Caco-2 (cell line): ENCODE results near the gene MEIOSIN. TPM values are rescaled to one million over a fixed set of nuclear protein-coding genes. Genes with fewer than 3 reads are reported as not detected.

ENCODE experiments used
- BruUV-seq: library from RNA; stranded (reverse); fragments of 400-500 nt; replicated peaks from 2 replicates; lab custom pipeline; 2021; lab: Mats Ljungman, UMichigan
- CTCF ChIA-PET: fragments of 300-600 bp; sonication (Branson Sonifier 250); formaldehyde crosslinking; loops from one replicate; lab custom pipeline; 2022; ENCODE audit warnings: antibody characterized with exemption; lab: Charles Lee
- POLR2A ChIA-PET: fragments of 300-600 bp; sonication (Branson Sonifier 250); formaldehyde crosslinking; loops from one replicate; lab custom pipeline; 2022; ENCODE audit warnings: antibody characterized with exemption; lab: Charles Lee
- DNase-seq, 2 experiments: peaks; one replicate each; pipeline versions ENCODE4 v3.0.0 to v3.0.0-alpha.2; 2020 to 2022
- H3K27me3 ChIP-seq: replicated peaks from 2 replicates; pipeline ENCODE4 v1.6.0; 2011; ENCODE audit warnings: low read length; ENCODE audit not compliant: control insufficient read depth, insufficient read depth
- H3K36me3 ChIP-seq: 2 replicates; pipeline ENCODE4 v1.5.1; 2011; ENCODE audit warnings: low read length; ENCODE audit not compliant: control insufficient read depth, insufficient read depth
- H3K4me1 ChIP-seq: fragments of 250-450 bp; sonication (Bioruptor Pico); 2 replicates; pipeline ENCODE4 v1.5.1; 2020; ENCODE audit warnings: mild to moderate bottlenecking
- H3K4me3 ChIP-seq: 2 replicates; pipeline ENCODE4 v1.5.1; 2011; ENCODE audit warnings: low read depth, mild to moderate bottlenecking, control low read depth, low read length
- H3K9me3 ChIP-seq: fragments of 250-450 bp; sonication (Bioruptor Pico); 2 replicates; pipeline ENCODE4 v1.5.1; 2020; ENCODE audit warnings: mild to moderate bottlenecking, moderate library complexity
- H3K27ac Mint-ChIP-seq: one replicate; pipeline ENCODE4 v1.8.0; 2022; ENCODE audit warnings: mixed read lengths; ENCODE audit not compliant: unreplicated experiment
- H3K27me3 Mint-ChIP-seq: one replicate; pipeline ENCODE4 v1.8.0; 2022; ENCODE audit warnings: mixed read lengths; ENCODE audit not compliant: insufficient read depth, unreplicated experiment
- H3K36me3 Mint-ChIP-seq: one replicate; pipeline ENCODE4 v1.8.0; 2022; ENCODE audit warnings: mild to moderate bottlenecking, mixed read lengths; ENCODE audit not compliant: insufficient read depth, unreplicated experiment
- H3K4me1 Mint-ChIP-seq: one replicate; pipeline ENCODE4 v1.8.0; 2022; ENCODE audit warnings: low read depth, mixed read lengths; ENCODE audit not compliant: unreplicated experiment
- H3K4me3 Mint-ChIP-seq: one replicate; pipeline ENCODE4 v1.8.0; 2022; ENCODE audit warnings: mild to moderate bottlenecking, moderate library complexity, mixed read lengths; ENCODE audit not compliant: unreplicated experiment
- H3K9me3 Mint-ChIP-seq: one replicate; pipeline ENCODE4 v1.8.0; 2022; ENCODE audit warnings: mixed read lengths; ENCODE audit not compliant: unreplicated experiment
- CTCF ChIP-seq, 2 experiments: fragments of 200-600 bp in 1 of 2; IDR thresholded peaks; 1 replicate in 1 of 2; 2 replicates in 1 of 2; pipeline versions ENCODE4 v1.5.1 to v1.8.0; 2011 to 2022; ENCODE audit warnings: antibody characterized with exemption in 1 of 2, control low read depth in 1 of 2, inconsistent platforms in 1 of 2, low read depth in 1 of 2, low read length in 1 of 2, mild to moderate bottlenecking in 1 of 2, moderate library complexity in 1 of 2; ENCODE audit not compliant: insufficient read depth in 1 of 2, severe bottlenecking in 1 of 2, unreplicated experiment in 1 of 2
- intact Hi-C: fragments of 100-400 bp; cut with micrococcal nuclease; formaldehyde crosslinking; loops from one replicate; pipeline ENCODE4 v1.10.0; 2022; ENCODE audit not compliant: unreplicated experiment
- total RNA-seq: library from RNA; stranded (reverse); gene quantifications from 2 replicates; pipeline ENCODE4 v1.2.3, GENCODE V29; 2022

Gene MEIOSIN
- total RNA-seq, 1 experiment from 2014 or later, result not detected

- no peaks in the 10 kb centered on the region for H3K9me3 ChIP-seq
- H3K36me3 ChIP-seq, result peaks cover 4% of the 10 kb centered on the region; the same call in 1 of the 2 replicates
- Mint-ChIP-seq H3K27me3 (no peaks in the 10 kb centered on the region), H3K9me3 (no peaks in the 10 kb centered on the region), H3K27ac (peak overlapping the region; percentile 79), H3K4me3 (peak overlapping the region; percentile 92), H3K4me1 (peaks cover 23% of the 10 kb centered on the region), H3K36me3 (peaks cover 63% of the 10 kb centered on the region)
- TF ChIP-seq CTCF (IDR thresholded peaks at IDR 0.05; ENCODE audit: insufficient read depth in 1 of 2, low read depth in 1 of 2, low read length in 1 of 2, severe bottlenecking in 1 of 2, unreplicated experiment in 1 of 2), result no peak
- POLR2A ChIA-PET, result interaction anchor here (1.0 kb wide), 1 partner anchor 74 kb away, joined by 3 read pairs; no protein-coding TSS in a partner anchor
- no peak overlapping the region; the same call in none of the 2 replicates for H3K4me3 ChIP-seq
- CTCF ChIA-PET, result interaction anchor here (0.6 to 1.0 kb wide), 2 partner anchors 26 to 60 kb away, joined by 3 read pairs; partner anchors contain the start of gene FBXO46
- no peak for DNase-seq
- intact Hi-C loops, result no loop called here
- H3K27me3 ChIP-seq, result no peaks in the 10 kb centered on the region
- H3K4me1 ChIP-seq, result peaks cover 3% of the 10 kb centered on the region; the same call in 1 of the 2 replicates
- BruUV-seq, result no TSS peak
Measured at GRCh38 chr19:45790942-45791341, 57.7 kb downstream of the MEIOSIN start.

- H3K9me3 ChIP-seq, result no peaks in the 10 kb centered on the region
- H3K27ac Mint-ChIP-seq, result peak overlapping the region; percentile 79
- peaks cover 23% of the 10 kb centered on the region for H3K4me1 Mint-ChIP-seq
- BruUV-seq, result TSS peak; percentile 29
- peak overlapping the region; percentile 76 for H3K4me3 ChIP-seq
- no peak for DNase-seq
- H3K4me1 ChIP-seq, result peaks cover 3% of the 10 kb centered on the region; the same call in 1 of the 2 replicates
- CTCF ChIA-PET, result interaction anchor here (1.0 to 1.7 kb wide), 4 partner anchors 13 to 25 kb away, joined by 3 to 33 read pairs (median 10); partner anchors contain the start of gene SIX5
- H3K27me3 ChIP-seq, result no peaks in the 10 kb centered on the region
- no peaks in the 10 kb centered on the region for H3K9me3 Mint-ChIP-seq
- TF ChIP-seq CTCF (IDR thresholded peaks at IDR 0.05; ENCODE audit: insufficient read depth in 1 of 2, low read depth in 1 of 2, low read length in 1 of 2, severe bottlenecking in 1 of 2, unreplicated experiment in 1 of 2), result no peak
- H3K27me3 Mint-ChIP-seq, result no peaks in the 10 kb centered on the region
- POLR2A ChIA-PET, result interaction anchor here (1.0 to 1.3 kb wide), 2 partner anchors 17 to 75 kb away, joined by 3 read pairs; no protein-coding TSS in a partner anchor
- H3K36me3 ChIP-seq, result peaks cover 4% of the 10 kb centered on the region; the same call in 1 of the 2 replicates
- peaks cover 56% of the 10 kb centered on the region for H3K36me3 Mint-ChIP-seq
- intact Hi-C loops, result no loop called here
- peak overlapping the region; percentile 92 for H3K4me3 Mint-ChIP-seq
Measured at GRCh38 chr19:45791744-45792469, 58.7 kb downstream of the MEIOSIN start.

GRCh38 chr19:45792470-45793177 is 59.4 kb downstream of the MEIOSIN start, which contains the start of gene DMWD:
Gene DMWD, minus strand, starts transcription at chr19:45792845. Its CDS starts 89 bp downstream, at chr19:45792756.
- no peaks in the 10 kb centered on the region for H3K9me3 ChIP-seq
- Mint-ChIP-seq H3K4me1 (peaks cover 23% of the 10 kb centered on the region), H3K27ac (peak within 1 kb of the TSS; percentile 79), H3K36me3 (peaks cover 54% of the 10 kb centered on the region), H3K4me3 (peak within 1 kb of the TSS; percentile 92), H3K27me3 (no peaks in the 10 kb centered on the region), H3K9me3 (no peaks in the 10 kb centered on the region)
- TF ChIP-seq CTCF (IDR thresholded peaks at IDR 0.05; ENCODE audit: insufficient read depth in 1 of 2, low read depth in 1 of 2, low read length in 1 of 2, severe bottlenecking in 1 of 2, unreplicated experiment in 1 of 2), result no peak
- no peaks in the 10 kb centered on the region for H3K27me3 ChIP-seq
- CTCF ChIA-PET, result interaction anchor here (0.6 to 1.7 kb wide), 8 partner anchors 10 to 285 kb away, joined by 3 to 33 read pairs (median 8); partner anchors contain the start of genes DMPK, SIX5 and SYMPK
- peak; percentile 100 for DNase-seq
- POLR2A ChIA-PET, result interaction anchor here (0.6 to 1.3 kb wide), 9 partner anchors 9 to 381 kb away, joined by 3 to 22 read pairs (median 4); partner anchors contain the start of genes DMPK, QPCTL, SIX5 and SYMPK
- H3K36me3 ChIP-seq, result peaks cover 4% of the 10 kb centered on the region; the same call in 1 of the 2 replicates
- H3K4me3 ChIP-seq, result peak within 1 kb of the TSS; percentile 76
- peaks cover 3% of the 10 kb centered on the region; the same call in 1 of the 2 replicates for H3K4me1 ChIP-seq
- intact Hi-C loops, result no loop called here
- BruUV-seq, result no TSS peak
